D721Med (cell line): Measurements from ENCODE around the gene NFATC2.

ENCODE experiments used
- DNase-seq: peaks from one replicate; pipeline ENCODE4 v3.0.0; 2011; ENCODE audit warnings: low spot score; ENCODE audit not compliant: insufficient read length
- FAIRE-seq: peaks from 2 replicates; lab custom pipeline; 2011; peaks lifted over from hg19 to GRCh38; lab: Jason Lieb, UNC
- TF ChIP-seq, protein P1 (sequence below): IDR thresholded peaks from 2 replicates; pipeline ENCODE4 v1.5.1; 2012; ENCODE audit warnings: mild to moderate bottlenecking, control low read depth; ENCODE audit not compliant: insufficient read depth; ENCODE audit errors: missing control alignments

NFATC2 gene

DNA sequence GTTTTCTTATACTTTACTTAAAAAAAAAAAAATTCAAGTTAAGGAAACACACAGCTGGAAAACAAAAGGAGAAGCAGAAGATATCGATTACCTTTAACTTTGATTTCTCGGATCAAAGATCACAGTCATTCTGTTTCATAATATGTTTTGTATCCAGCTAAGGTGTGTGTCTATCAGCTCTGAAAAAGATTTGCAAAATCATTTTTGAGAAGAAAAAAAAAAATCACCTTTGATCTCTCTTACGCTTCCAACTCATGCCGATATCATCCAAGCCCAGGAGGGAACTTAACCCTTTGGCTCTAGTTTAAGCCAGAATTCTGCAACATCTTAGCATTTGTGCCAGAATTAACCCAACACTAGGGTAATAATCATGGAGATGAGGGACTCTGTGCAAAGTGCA, 144.0 kb downstream of the NFATC2 start:
- DNase-seq = no peak
- no peak for FAIRE-seq
- TF ChIP-seq, protein P1, sequence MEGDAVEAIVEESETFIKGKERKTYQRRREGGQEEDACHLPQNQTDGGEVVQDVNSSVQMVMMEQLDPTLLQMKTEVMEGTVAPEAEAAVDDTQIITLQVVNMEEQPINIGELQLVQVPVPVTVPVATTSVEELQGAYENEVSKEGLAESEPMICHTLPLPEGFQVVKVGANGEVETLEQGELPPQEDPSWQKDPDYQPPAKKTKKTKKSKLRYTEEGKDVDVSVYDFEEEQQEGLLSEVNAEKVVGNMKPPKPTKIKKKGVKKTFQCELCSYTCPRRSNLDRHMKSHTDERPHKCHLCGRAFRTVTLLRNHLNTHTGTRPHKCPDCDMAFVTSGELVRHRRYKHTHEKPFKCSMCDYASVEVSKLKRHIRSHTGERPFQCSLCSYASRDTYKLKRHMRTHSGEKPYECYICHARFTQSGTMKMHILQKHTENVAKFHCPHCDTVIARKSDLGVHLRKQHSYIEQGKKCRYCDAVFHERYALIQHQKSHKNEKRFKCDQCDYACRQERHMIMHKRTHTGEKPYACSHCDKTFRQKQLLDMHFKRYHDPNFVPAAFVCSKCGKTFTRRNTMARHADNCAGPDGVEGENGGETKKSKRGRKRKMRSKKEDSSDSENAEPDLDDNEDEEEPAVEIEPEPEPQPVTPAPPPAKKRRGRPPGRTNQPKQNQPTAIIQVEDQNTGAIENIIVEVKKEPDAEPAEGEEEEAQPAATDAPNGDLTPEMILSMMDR = no peak

DNA sequence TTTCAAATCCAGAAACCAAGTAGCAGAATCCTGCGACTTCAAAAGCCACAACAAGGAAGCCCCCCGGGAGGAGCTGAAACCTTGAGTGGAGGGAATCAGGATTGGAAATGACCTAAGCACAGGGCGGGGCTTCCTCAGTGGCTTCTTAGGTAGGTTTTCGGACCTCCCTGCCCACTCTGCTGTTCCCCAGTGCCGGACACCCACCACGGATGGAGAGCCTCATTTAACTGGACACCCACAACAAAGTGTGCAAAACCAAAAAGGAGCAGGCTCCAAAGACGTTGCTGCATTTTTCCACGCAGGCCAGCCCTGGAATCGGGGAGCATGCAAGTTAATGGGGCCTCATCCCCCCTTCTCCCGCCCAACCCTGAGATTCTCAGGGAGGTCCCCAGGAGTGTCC, 144.4 kb downstream of the NFATC2 start:
- no peak for FAIRE-seq
- TF ChIP-seq, protein P1 = no peak

DNA sequence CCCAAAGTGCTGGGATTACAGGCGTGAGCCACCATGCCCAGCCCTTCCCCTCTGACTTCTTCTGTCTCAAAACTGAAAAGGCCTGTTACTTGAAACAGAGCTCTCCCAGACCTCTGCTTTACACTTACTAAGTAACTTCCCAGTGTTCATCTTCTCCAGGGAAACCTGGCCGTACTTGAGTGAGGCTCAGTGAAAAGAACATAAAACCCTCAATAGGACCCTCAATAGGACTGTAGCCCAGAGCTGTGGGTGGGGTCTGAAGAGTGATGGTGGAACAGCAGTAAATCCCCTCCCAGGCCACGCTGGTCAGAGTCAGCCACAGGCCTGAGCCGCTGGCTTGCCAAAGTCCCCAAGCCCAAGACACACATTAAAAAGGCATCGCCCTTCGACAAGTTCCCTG, 145.4 kb downstream of the NFATC2 start:
- FAIRE-seq (no peak), DNase-seq (no peak)
- TF ChIP-seq, protein P1 = no peak

More for the DNA sequence above, 144.4 kb downstream of the NFATC2 start:
- DNase-seq = no peak

DNA sequence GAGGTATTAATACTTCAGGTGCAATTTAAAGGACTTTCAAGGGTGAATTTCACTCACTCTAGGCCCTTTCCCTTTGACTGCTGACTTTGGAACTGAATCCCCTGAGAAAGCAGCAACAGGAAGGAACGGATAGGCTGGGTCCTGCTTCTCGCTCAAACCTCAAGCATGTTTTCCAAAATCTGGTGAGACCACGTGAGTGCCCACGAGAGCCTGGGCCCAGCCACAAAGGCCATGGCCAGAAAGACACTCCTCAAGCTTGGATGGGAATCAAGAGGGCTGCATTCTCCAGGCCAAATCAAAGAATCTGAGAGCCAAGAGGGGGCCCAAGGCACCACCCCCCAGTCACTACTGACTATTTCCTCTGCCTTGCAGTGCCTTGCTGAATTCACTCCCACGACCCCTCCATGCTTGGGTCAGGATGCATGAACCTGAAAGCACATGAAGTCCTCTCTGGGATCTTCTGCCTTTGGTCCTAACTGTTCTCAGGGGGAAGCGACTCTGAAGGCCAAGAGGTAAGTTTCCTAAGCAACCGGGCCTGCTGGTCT, 146.1 kb downstream of the NFATC2 start:
- FAIRE-seq = no peak
- TF ChIP-seq, protein P1 = no peak
- DNase-seq = no peak

DNA sequence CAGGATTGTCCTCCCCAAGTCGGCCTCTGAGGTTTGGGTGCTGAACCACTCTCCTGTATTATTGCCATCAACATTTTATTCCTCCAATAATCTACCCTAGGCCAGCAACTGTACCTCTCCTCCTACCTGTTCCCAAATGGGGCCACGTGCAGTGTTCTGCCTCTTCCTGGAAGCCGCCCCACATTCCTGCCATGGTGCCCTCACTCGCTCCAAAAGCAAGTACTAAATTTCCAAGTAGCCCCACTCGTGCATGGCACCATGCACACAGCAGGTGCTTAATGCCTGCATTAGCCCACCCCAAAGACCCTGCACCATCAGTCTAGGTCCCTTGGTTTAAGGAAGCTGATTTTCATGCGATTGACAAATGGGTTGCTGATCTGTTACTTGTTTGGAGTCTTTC, 147.8 kb downstream of the NFATC2 start:
- no peak for FAIRE-seq

DNA sequence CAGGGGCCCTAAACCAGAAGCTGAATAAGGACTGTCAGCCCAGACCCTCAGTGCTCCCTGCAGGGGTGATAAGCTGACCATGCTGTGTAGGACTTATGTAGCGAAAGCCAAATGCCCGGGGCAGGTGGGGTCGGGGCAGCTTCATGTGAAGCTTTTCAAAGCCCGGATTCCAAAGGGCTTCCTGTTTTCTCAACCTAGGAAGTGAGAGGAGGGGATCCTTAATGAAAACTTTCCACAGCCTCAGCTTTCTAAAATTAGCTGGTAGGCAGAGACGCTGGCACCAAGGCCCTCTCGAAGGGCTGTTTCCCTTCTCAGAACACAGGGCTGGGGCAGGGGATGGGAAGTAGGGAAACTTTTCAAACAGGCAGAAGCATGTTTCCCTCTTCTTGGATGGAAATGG, 148.9 kb downstream of the NFATC2 start:
- no peak for FAIRE-seq
- TF ChIP-seq, protein P1 = no peak
- no peak for DNase-seq

More for the DNA sequence above, 147.8 kb downstream of the NFATC2 start:
- DNase-seq = no peak
- TF ChIP-seq, protein P1 = no peak

DNA sequence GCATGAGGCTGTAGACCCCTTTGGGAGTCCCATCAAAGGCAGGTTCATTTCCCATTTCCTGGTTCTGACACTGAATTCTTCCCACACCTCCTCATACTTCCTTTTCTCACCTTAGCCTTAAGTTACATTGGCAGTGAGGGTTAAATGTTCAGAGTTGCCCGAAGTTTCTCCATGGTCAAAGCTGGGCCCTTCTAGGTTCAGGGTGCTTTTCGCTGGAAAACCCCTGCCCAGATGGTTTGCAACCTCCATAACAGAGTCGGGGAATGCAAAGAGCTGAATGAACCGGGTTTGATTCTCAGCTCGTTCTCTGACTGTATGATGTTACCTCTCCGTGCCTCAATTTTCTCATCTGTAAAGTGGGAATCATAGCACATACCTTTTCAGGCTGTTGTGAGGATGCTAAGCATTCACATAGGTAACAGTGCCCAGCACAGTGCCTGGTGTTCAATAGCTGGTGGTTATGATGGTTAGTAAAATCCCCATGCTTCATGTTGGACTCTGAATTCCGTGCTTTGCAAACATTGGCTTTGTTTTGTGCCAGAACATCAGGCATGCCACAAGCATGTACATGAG, 149.8 kb downstream of the NFATC2 start:
- DNase-seq (no peak), FAIRE-seq (no peak)
- TF ChIP-seq, protein P1 = no peak
